ENCODE results near the gene SLC26A2.
"Not testable (repeated sequence)": the region's sequence is repeated elsewhere in the genome, so short reads cannot be mapped to it uniquely, and the experiment has no call there.

The SLC26A2 gene

GRCh38 chr5:150001660-150002486, 41.3 kb downstream of the SLC26A2 start:
- peak; percentile 89 for DNase-seq (ENCODE audit: low spot score)

GRCh38 chr5:150006318-150006717, 45.8 kb downstream of the SLC26A2 start:
- no peak for DNase-seq (ENCODE audit: low spot score)

GRCh38 chr5:150007050-150007449, 46.5 kb downstream of the SLC26A2 start:
- DNase-seq (ENCODE audit: low spot score) = no peak

GRCh38 chr5:150009671-150010387, 49.3 kb downstream of the SLC26A2 start:
- no peak for DNase-seq (ENCODE audit: low spot score)

- no peak for DNase-seq (ENCODE audit: low spot score)
Observed at GRCh38 chr5:150013931-150014330, 53.4 kb downstream of the SLC26A2 start.

- DNase-seq (ENCODE audit: low spot score) = no peak
Observed at GRCh38 chr5:150014456-150014855, 53.9 kb downstream of the SLC26A2 start.

GRCh38 chr5:150015415-150015814, 54.9 kb downstream of the SLC26A2 start:
- no peak for DNase-seq (ENCODE audit: low spot score)

- no peak for DNase-seq (ENCODE audit: low spot score)
Observed at GRCh38 chr5:150016537-150016936, 56.0 kb downstream of the SLC26A2 start.

GRCh38 chr5:150017226-150018005, 56.9 kb downstream of the SLC26A2 start:
- peak; percentile 80 for DNase-seq (ENCODE audit: low spot score)

GRCh38 chr5:150020249-150020648, 59.7 kb downstream of the SLC26A2 start:
- DNase-seq (ENCODE audit: low spot score) = no peak

GRCh38 chr5:150021491-150022157, 61.1 kb downstream of the SLC26A2 start:
- peak; percentile 89 for DNase-seq (ENCODE audit: low spot score)

- peak; percentile 97 for DNase-seq (ENCODE audit: low spot score)
Observed at GRCh38 chr5:150022158-150022531, 61.6 kb downstream of the SLC26A2 start.

GRCh38 chr5:150022681-150023080, 62.1 kb downstream of the SLC26A2 start:
- no peak for DNase-seq (ENCODE audit: low spot score)

GRCh38 chr5:150023136-150023535, 62.6 kb downstream of the SLC26A2 start:
- DNase-seq (ENCODE audit: low spot score) = no peak

- DNase-seq (ENCODE audit: low spot score) = peak; percentile 76
Observed at GRCh38 chr5:150024346-150024984, 63.9 kb downstream of the SLC26A2 start.

- DNase-seq (ENCODE audit: low spot score) = no peak
Observed at GRCh38 chr5:150026682-150027172, 66.2 kb downstream of the SLC26A2 start.

- DNase-seq (ENCODE audit: low spot score) = not testable (repeated sequence)
Observed at GRCh38 chr5:150028047-150028446, 67.5 kb downstream of the SLC26A2 start.

- DNase-seq (ENCODE audit: low spot score) = no peak
Observed at GRCh38 chr5:150033334-150033733, 72.8 kb downstream of the SLC26A2 start.

- DNase-seq (ENCODE audit: low spot score) = no peak
Observed at GRCh38 chr5:150034662-150035061, 74.1 kb downstream of the SLC26A2 start.

- no peak for DNase-seq (ENCODE audit: low spot score)
Observed at GRCh38 chr5:150035139-150035895, 74.8 kb downstream of the SLC26A2 start.

GRCh38 chr5:150036513-150036912, 76.0 kb downstream of the SLC26A2 start:
- DNase-seq (ENCODE audit: low spot score) = no peak

All from kidney capillary endothelial cell (primary cell).